ENCODE data around the gene STYX. TPM values are rescaled to one million over a fixed set of nuclear protein-coding genes. Genes with fewer than 3 reads are reported as not detected.

Gene STYX
- total and polyA plus RNA-seq, 2 of the 4 experiments (the other 2 are of a cell fraction), result 5.8 to 7.5 TPM

GRCh38 chr14:52701223-52701622 lies 28.7 kb upstream of the STYX start:
- Histone ChIP-seq H2AFZ (replicated peaks; ENCODE audit: low read length, poor library complexity) (peak overlapping the region; percentile 27), H2BK120ac (ENCODE audit: low read depth, low read length) (peak overlapping the region; percentile 76), H3K4me3 (ENCODE audit: insufficient read depth, low read depth, low read length) (no peak overlapping the region), H3K18ac (ENCODE audit: low read depth, low read length) (no peak overlapping the region), H3K4me1 (ENCODE audit: control insufficient read depth, insufficient read depth, low read length) (peaks cover under 1% of the 10 kb centered on the region), H2BK5ac (ENCODE audit: low read depth, low read length, poor library complexity, severe bottlenecking) (no peak overlapping the region), H3K9me1 (ENCODE audit: insufficient read depth, low read length) (peaks cover under 1% of the 10 kb centered on the region; the same call in 1 of the 2 replicates), H2BK20ac (ENCODE audit: low read depth, low read length) (peak overlapping the region; percentile 59; the same call in 1 of the 2 replicates), H3K79me1 (ENCODE audit: low read depth in 1 of 2, low read length in 2 of 2) (no peaks in the 10 kb centered on the region), H2AK5ac (ENCODE audit: low read depth, low read length) (0 out of 2 replicates have a peak overlapping the region, but pooled peaks have one; percentile 62), H3K23ac (ENCODE audit: low read depth, low read length) (peak overlapping the region; percentile 91), H2AK9ac (replicated peaks; ENCODE audit: low read depth, low read length, poor library complexity) (no peak overlapping the region), H4K5ac (ENCODE audit: low read depth, low read length) (no peak overlapping the region), H3K27ac (ENCODE audit: insufficient read depth, low read length) (no peak overlapping the region), H3K9ac (ENCODE audit: low read depth, low read length) (no peak overlapping the region), H2BK15ac (ENCODE audit: low read depth, low read length) (no peak overlapping the region), H4K91ac (ENCODE audit: insufficient read depth, low read depth, low read length) (no peak overlapping the region; the same call in 1 of the 2 replicates), H3K14ac (replicated peaks; ENCODE audit: low read depth, low read length) (peak overlapping the region; percentile 93), H3K27me3 (ENCODE audit: control insufficient read depth, insufficient read depth, low read length) (no peaks in the 10 kb centered on the region), H3K9me3 (ENCODE audit: control insufficient read depth, insufficient read depth, low read length) (no peaks in the 10 kb centered on the region), H4K20me1 (ENCODE audit: insufficient read depth, low read length) (no peaks in the 10 kb centered on the region), H3K4me2 (ENCODE audit: low read depth, low read length) (no peak overlapping the region), H3K4ac (ENCODE audit: low read depth, low read length) (peak overlapping the region; percentile 68; the same call in 1 of the 2 replicates), H3K36me3 (ENCODE audit: control insufficient read depth, insufficient read depth, low read length) (no peaks in the 10 kb centered on the region), H4K8ac (ENCODE audit: low read depth in 2 of 2, low read length in 2 of 2) (peak overlapping the region in 1 of 2 experiments; percentile 54; a peak in 2 of 4 replicates), H3K56ac (ENCODE audit: extremely low read depth, insufficient read depth, low read length) (no peak overlapping the region)
- ChIA-PET POLR2A (ENCODE audit: unreplicated experiment) (no interaction called here), CTCF (interaction anchor here (1.1 kb wide), 1 partner anchor 22 kb away, joined by 4 read pairs; no protein-coding TSS in a partner anchor)
- peak; percentile 6 for DNase-seq
- TF ChIP-seq FOS (IDR thresholded peaks at IDR 0.05; ENCODE audit: low read depth, low read length) (no peak), MAZ (IDR thresholded peaks at IDR 0.05; ENCODE audit: borderline replicate concordance, low read depth, low read length) (no peak), CEBPB (IDR thresholded peaks at IDR 0.05; ENCODE audit: low read depth, low read length) (no peak), ELK1 (IDR thresholded peaks at IDR 0.05; ENCODE audit: borderline replicate concordance, low read depth, low read length) (no peak), POLR2A (IDR thresholded peaks at IDR 0.05; ENCODE audit: low read depth, low read length) (no peak), CHD1 (IDR thresholded peaks at IDR 0.05; ENCODE audit: low read depth, low read length) (no peak), BHLHE40 (IDR thresholded peaks at IDR 0.05; ENCODE audit: low read depth, low read length) (no peak), CTCF (conservative IDR thresholded peaks at IDR 0.05; ENCODE audit: low read depth, low read length) (no peak), RCOR1 (IDR thresholded peaks at IDR 0.05; ENCODE audit: insufficient replicate concordance, low read length) (no peak), MAFK (IDR thresholded peaks at IDR 0.05; ENCODE audit: low read depth, low read length) (no peak), SMC3 (IDR thresholded peaks at IDR 0.05; ENCODE audit: low read depth, low read length) (no peak), USF2 (IDR thresholded peaks at IDR 0.05; ENCODE audit: low read depth, low read length) (no peak), MXI1 (IDR thresholded peaks at IDR 0.05; ENCODE audit: borderline replicate concordance, low read depth, low read length) (no peak), RFX5 (IDR thresholded peaks at IDR 0.05; ENCODE audit: low read depth, low read length) (no peak), RAD21 (IDR thresholded peaks at IDR 0.05; ENCODE audit: low read length) (no peak)
- BruUV-seq (replicated peaks), result no TSS peak
- intact Hi-C loops (cut with micrococcal nuclease) (no loop called here), in situ Hi-C loops (cut with MboI; ENCODE audit: low sequenced_read_pairs) (loop anchor here (25.0 kb wide), 1 partner anchor 689 kb away; no protein-coding TSS in a partner anchor), dilution Hi-C loops (cut with HindIII; ENCODE audit: low sequenced_read_pairs, unreplicated experiment) (no loop called here)
- no peak for ATAC-seq (ENCODE audit: low read depth)
- no CpG with 5 or more reads among the region's 3 CpGs for whole genome bisulfite sequencing, 2 experiments (ENCODE audit: extremely low coverage in 2 of 2, insufficient read length in 1 of 2)
